ENCODE data around the gene ZNF784. TPM values are rescaled to one million over a fixed set of nuclear protein-coding genes. Genes with fewer than 3 reads are reported as not detected.

Gene ZNF784
- total and polyA plus RNA-seq, 2 of the 8 experiments (the other 6 are each of a cell fraction or from before 2014, with no cell fraction given): 6.5 to 8.0 TPM

DNA sequence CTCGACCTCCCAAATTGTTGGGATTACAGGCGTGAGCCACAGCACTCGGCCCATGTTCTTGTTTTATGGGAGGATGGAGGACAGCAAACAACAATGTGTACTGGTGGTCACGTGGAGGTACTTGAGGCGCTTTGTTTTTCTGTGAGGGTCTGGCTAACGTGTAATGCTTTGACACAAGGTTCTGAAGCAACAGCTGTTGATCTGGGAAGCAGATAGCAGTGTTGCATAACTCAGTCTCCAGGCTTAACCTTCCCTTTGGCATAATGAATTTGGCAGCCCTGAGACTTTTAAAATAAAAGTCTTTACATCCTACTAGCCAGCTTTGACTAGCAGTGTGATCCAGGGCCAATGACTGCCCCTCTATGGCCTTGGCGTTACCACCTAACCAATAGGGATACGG, 9.5 kb upstream of the ZNF784 start:
- H3K56ac ChIP-seq (replicated peaks; ENCODE audit: insufficient read length, low read depth, low read length): no peak overlapping the region
- H3K79me1 ChIP-seq (ENCODE audit: low read depth, low read length): peaks cover 13% of the 10 kb centered on the region
- H4K5ac ChIP-seq (ENCODE audit: insufficient read length, low read depth, low read length): no peak overlapping the region
- H2BK15ac ChIP-seq (ENCODE audit: low read length): no peak overlapping the region
- H3K27ac ChIP-seq (ENCODE audit: low read depth, low read length): no peak overlapping the region
- no peak overlapping the region for H3K14ac ChIP-seq (ENCODE audit: insufficient read length)
- ChIA-PET POLR2A (ENCODE audit: partially characterized antibody) (interaction anchor here (0.7 to 8.8 kb wide), 10 partner anchors 9 to 156 kb away, joined by 3 to 96 read pairs (median 4); partner anchors contain the start of genes CCDC106, ZNF581 and ZNF784), CTCF (ENCODE audit: partially characterized antibody) (interaction anchor here (1.0 to 5.3 kb wide), 17 partner anchors 13 to 715 kb away, joined by 3 to 56 read pairs (median 6); partner anchors contain the start of genes CCDC106, FIZ1, ZNF784 and ZNF865)
- H3K23me2 ChIP-seq (ENCODE audit: low read depth, low read length): peaks cover 11% of the 10 kb centered on the region
- H2AFZ ChIP-seq (ENCODE audit: low read length): no peak overlapping the region
- H3K4me2 ChIP-seq (ENCODE audit: insufficient read depth in 1 of 2, low read depth in 2 of 2, low read length in 2 of 2): peak overlapping the region in 1 of 2 experiments; percentile 91; a peak in 2 of 4 replicates
- H3K9ac ChIP-seq (replicated peaks in 1 of 4; ENCODE audit: extremely low read depth in 1 of 4, low read depth in 3 of 4, low read length in 3 of 4): no peak overlapping the region
- peaks cover 3 to 6% (median 6%) of the 10 kb centered on the region in 4 experiments; a peak in 6 of 7 replicates for H3K4me1 ChIP-seq (replicated peaks in 1 of 4; ENCODE audit: control insufficient read depth in 3 of 4, insufficient read depth in 4 of 4, low read length in 3 of 4)
- H2BK12ac ChIP-seq (ENCODE audit: low read depth, low read length): 0 out of 2 replicates have a peak overlapping the region, but pooled peaks have one; percentile 14
- peaks cover 3 to 7% of the 10 kb centered on the region in 2 experiments for H4K20me1 ChIP-seq (replicated peaks in 1 of 2; ENCODE audit: control insufficient read depth in 1 of 2, insufficient read depth in 2 of 2, low read length in 2 of 2)
- no peaks in the 10 kb centered on the region for H3K36me3 ChIP-seq (ENCODE audit: control insufficient read depth in 2 of 4, insufficient read depth in 4 of 4, low read length in 3 of 4)
- H3K9me3 ChIP-seq (ENCODE audit: insufficient read depth in 2 of 2, low read depth in 1 of 2, low read length in 1 of 2): no peaks in the 10 kb centered on the region
- H2AK5ac ChIP-seq (ENCODE audit: low read depth, low read length): no peak overlapping the region; the same call in 1 of the 2 replicates
- WGBS, 2 experiments (ENCODE audit: extremely low coverage in 1 of 2, insufficient coverage in 1 of 2, insufficient read length in 1 of 2, insufficient replicate concordance in 2 of 2, low coverage in 1 of 2, low lambda C conversion rate in 2 of 2, missing lambda C conversion rate in 1 of 2): 86% methylated on average over 8 of the region's 8 CpGs; no CpG with 5 or more reads in 1 of the 2 experiments
- H3K79me2 ChIP-seq (ENCODE audit: control insufficient read depth in 1 of 2, insufficient read depth in 2 of 2, low read length in 2 of 2): peaks cover 4 to 25% of the 10 kb centered on the region in 2 experiments; a peak in 3 of 4 replicates
- no peak overlapping the region for H3K18ac ChIP-seq (ENCODE audit: extremely low read depth, low read length)
- no peak overlapping the region for H2BK120ac ChIP-seq (replicated peaks; ENCODE audit: low read depth, low read length)
- no peaks in the 10 kb centered on the region for H3K27me3 ChIP-seq (replicated peaks in 1 of 4; ENCODE audit: control insufficient read depth in 3 of 4, extremely low read depth in 1 of 4, insufficient read depth in 3 of 4, low read length in 3 of 4)
- DNase-seq (ENCODE audit: low read depth in 1 of 2, low spot score in 2 of 2): no peak
- TF ChIP-seq SP2 (IDR thresholded peaks at IDR 0.05; ENCODE audit: low read length) (no peak), POLR2A (IDR thresholded peaks at IDR 0.05; ENCODE audit: control extremely low read depth in 1 of 2, low read depth in 2 of 2, low read length in 2 of 2) (no peak), RBBP5 (IDR thresholded peaks at IDR 0.05; ENCODE audit: borderline replicate concordance, low read depth, low read length) (no peak), CHD1 (IDR thresholded peaks at IDR 0.05; ENCODE audit: low read depth, low read length) (no peak)
- peak overlapping the region; percentile 49 for H4K91ac ChIP-seq (replicated peaks; ENCODE audit: insufficient read length, low read length)
- no peak overlapping the region for H2BK5ac ChIP-seq (ENCODE audit: low read depth, low read length)
- FAIRE-seq: no peak
- no peak overlapping the region for H4K8ac ChIP-seq (ENCODE audit: extremely low read depth, insufficient read depth, low read length)
- no peak overlapping the region for H3K23ac ChIP-seq (ENCODE audit: insufficient read length)
- H2BK20ac ChIP-seq (ENCODE audit: low read length): no peak overlapping the region
- peak overlapping the region; percentile 66 for H3K4ac ChIP-seq (replicated peaks; ENCODE audit: insufficient read length, low read depth, low read length)
- peak overlapping the region in 1 of 4 experiments; percentile 88; a peak in 1 of 8 replicates for H3K4me3 ChIP-seq (ENCODE audit: extremely low read depth in 1 of 4, insufficient read depth in 2 of 4, low read depth in 3 of 4, low read length in 4 of 4)
